ENCODE results near the gene EVI5. TPM values are rescaled to one million over a fixed set of nuclear protein-coding genes. Genes with fewer than 3 reads are reported as not detected.
"Not testable (repeated sequence)": the region's sequence is repeated elsewhere in the genome, so short reads cannot be mapped to it uniquely, and the experiment has no call there.

The EVI5 gene
- total RNA-seq, 1 experiment from 2014 or later = 33.9 TPM

GRCh38 chr1:92587445-92587844 lies 197.5 kb downstream of the EVI5 start:
- BruUV-seq (replicated peaks) = no TSS peak
- intact Hi-C loops (cut with micrococcal nuclease; ENCODE audit: unreplicated experiment) = loop anchor here (10.0 kb wide), 1 partner anchor 103 kb away; the partner anchor contains the start of gene GFI1
- no peaks in the 10 kb centered on the region for H3K27me3 Mint-ChIP-seq (ENCODE audit: unreplicated experiment)
- CTCF ChIA-PET = no interaction called here
- peaks cover 10% of the 10 kb centered on the region for H3K4me1 Mint-ChIP-seq (ENCODE audit: low read depth, unreplicated experiment)
- peaks cover 5% of the 10 kb centered on the region for H3K9me3 Mint-ChIP-seq (ENCODE audit: low read depth, unreplicated experiment)
- no peak for DNase-seq
- H3K36me3 Mint-ChIP-seq (ENCODE audit: insufficient read depth, unreplicated experiment) = no peaks in the 10 kb centered on the region
- H3K27ac Mint-ChIP-seq (ENCODE audit: unreplicated experiment) = no peak overlapping the region
- no peak overlapping the region for H3K4me3 Mint-ChIP-seq (ENCODE audit: low read depth, unreplicated experiment)
- TF ChIP-seq, protein P1, sequence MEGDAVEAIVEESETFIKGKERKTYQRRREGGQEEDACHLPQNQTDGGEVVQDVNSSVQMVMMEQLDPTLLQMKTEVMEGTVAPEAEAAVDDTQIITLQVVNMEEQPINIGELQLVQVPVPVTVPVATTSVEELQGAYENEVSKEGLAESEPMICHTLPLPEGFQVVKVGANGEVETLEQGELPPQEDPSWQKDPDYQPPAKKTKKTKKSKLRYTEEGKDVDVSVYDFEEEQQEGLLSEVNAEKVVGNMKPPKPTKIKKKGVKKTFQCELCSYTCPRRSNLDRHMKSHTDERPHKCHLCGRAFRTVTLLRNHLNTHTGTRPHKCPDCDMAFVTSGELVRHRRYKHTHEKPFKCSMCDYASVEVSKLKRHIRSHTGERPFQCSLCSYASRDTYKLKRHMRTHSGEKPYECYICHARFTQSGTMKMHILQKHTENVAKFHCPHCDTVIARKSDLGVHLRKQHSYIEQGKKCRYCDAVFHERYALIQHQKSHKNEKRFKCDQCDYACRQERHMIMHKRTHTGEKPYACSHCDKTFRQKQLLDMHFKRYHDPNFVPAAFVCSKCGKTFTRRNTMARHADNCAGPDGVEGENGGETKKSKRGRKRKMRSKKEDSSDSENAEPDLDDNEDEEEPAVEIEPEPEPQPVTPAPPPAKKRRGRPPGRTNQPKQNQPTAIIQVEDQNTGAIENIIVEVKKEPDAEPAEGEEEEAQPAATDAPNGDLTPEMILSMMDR (IDR thresholded peaks at IDR 0.05; ENCODE audit: unreplicated experiment) = no peak

GRCh38 chr1:92585831-92586230 lies 199.1 kb downstream of the EVI5 start:
- intact Hi-C loops (cut with micrococcal nuclease; ENCODE audit: unreplicated experiment) = loop anchor here (10.0 kb wide), 1 partner anchor 101 kb away; the partner anchor contains the start of gene GFI1
- no peak for DNase-seq
- BruUV-seq (replicated peaks) = no TSS peak
- H3K9me3 Mint-ChIP-seq (ENCODE audit: low read depth, unreplicated experiment) = peaks cover 5% of the 10 kb centered on the region
- H3K27ac Mint-ChIP-seq (ENCODE audit: unreplicated experiment) = no peak overlapping the region
- no peak overlapping the region for H3K4me3 Mint-ChIP-seq (ENCODE audit: low read depth, unreplicated experiment)
- CTCF ChIA-PET = no interaction called here
- H3K36me3 Mint-ChIP-seq (ENCODE audit: insufficient read depth, unreplicated experiment) = no peaks in the 10 kb centered on the region
- no peaks in the 10 kb centered on the region for H3K27me3 Mint-ChIP-seq (ENCODE audit: unreplicated experiment)
- TF ChIP-seq, protein P1 (IDR thresholded peaks at IDR 0.05; ENCODE audit: unreplicated experiment) = no peak
- H3K4me1 Mint-ChIP-seq (ENCODE audit: low read depth, unreplicated experiment) = peaks cover 10% of the 10 kb centered on the region

GRCh38 chr1:92584810-92585209 lies 200.1 kb downstream of the EVI5 start:
- BruUV-seq (replicated peaks); H3K4me3 Mint-ChIP-seq (ENCODE audit: low read depth, unreplicated experiment); CTCF ChIA-PET; H3K36me3 Mint-ChIP-seq (ENCODE audit: insufficient read depth, unreplicated experiment); H3K4me1 Mint-ChIP-seq (ENCODE audit: low read depth, unreplicated experiment); H3K27me3 Mint-ChIP-seq (ENCODE audit: unreplicated experiment); DNase-seq; H3K27ac Mint-ChIP-seq (ENCODE audit: unreplicated experiment); H3K9me3 Mint-ChIP-seq (ENCODE audit: low read depth, unreplicated experiment): not testable (repeated sequence)
- intact Hi-C loops (cut with micrococcal nuclease; ENCODE audit: unreplicated experiment) = loop anchor here (10.0 kb wide), 1 partner anchor 100 kb away; the partner anchor contains the start of gene GFI1

- TF ChIP-seq, protein P1 (IDR thresholded peaks at IDR 0.05; ENCODE audit: unreplicated experiment) = no peak
- Mint-ChIP-seq H3K27ac (ENCODE audit: unreplicated experiment) (no peak overlapping the region), H3K4me1 (ENCODE audit: low read depth, unreplicated experiment) (peaks cover 10% of the 10 kb centered on the region), H3K4me3 (ENCODE audit: low read depth, unreplicated experiment) (no peak overlapping the region), H3K27me3 (ENCODE audit: unreplicated experiment) (no peaks in the 10 kb centered on the region), H3K36me3 (ENCODE audit: insufficient read depth, unreplicated experiment) (no peaks in the 10 kb centered on the region), H3K9me3 (ENCODE audit: low read depth, unreplicated experiment) (no peaks in the 10 kb centered on the region)
- CTCF ChIA-PET = no interaction called here
- no peak for DNase-seq
- intact Hi-C loops (cut with micrococcal nuclease; ENCODE audit: unreplicated experiment) = loop anchor here (10.0 kb wide), 1 partner anchor 99 kb away; the partner anchor contains the start of gene GFI1
- no TSS peak for BruUV-seq (replicated peaks)
These were observed 200.8 kb downstream of the EVI5 start for GRCh38 chr1:92583821-92584760.

All from Calu3 (cell line).